B cell (primary cell): Measurements from ENCODE around the gene FRMPD4. TPM values are rescaled to one million over a fixed set of nuclear protein-coding genes. Genes with fewer than 3 reads are reported as not detected.

Experiments used
- ATAC-seq: fragments of 200-7000 bp; cut with Tn5 transposase; one replicate; pipeline ENCODE4 v1.10.0; 2021; ENCODE audit warnings: low read depth, mild to moderate bottlenecking, moderate number of reproducible peaks, moderate library complexity
- CTCF ChIA-PET: fragments of 350-600 bp; sonication (Branson Sonifier 250); formaldehyde crosslinking; loops from one replicate; lab custom pipeline; 2021; ENCODE audit warnings: antibody characterized with exemption, inconsistent platforms; lab: Charles Lee
- POLR2A ChIA-PET: fragments of 350-600 bp; sonication (Branson Sonifier 250); formaldehyde crosslinking; loops from one replicate; lab custom pipeline; 2021; ENCODE audit warnings: antibody characterized with exemption; lab: Charles Lee
- DNase-seq: peaks from one replicate; pipeline ENCODE4 v3.0.0; 2013
- H2AFZ ChIP-seq: 2 replicates; pipeline ENCODE4 v1.6.1; 2012; ENCODE audit warnings: mild to moderate bottlenecking, low read depth, low read length; ENCODE audit not compliant: insufficient read depth, poor library complexity, severe bottlenecking
- H3K27ac ChIP-seq, 2 donors: 1 replicate in 1 of 2; 2 replicates in 1 of 2; pipeline ENCODE4 v1.5.1; 2012 to 2013; ENCODE audit warnings: low read length in 2 of 2, mild to moderate bottlenecking in 2 of 2, moderate library complexity in 1 of 2
- H3K27me3 ChIP-seq, 4 experiments: fragments of 200-600 bp in 1 of 4; sonication (generic) in 1 of 4; replicated peaks in 1 of 4; 1 replicate in 2 of 4; 2 replicates in 2 of 4; pipeline versions ENCODE4 v1.6.1 to v1.7.0; 2013 to 2016; ENCODE audit warnings: low read length in 3 of 4, mild to moderate bottlenecking in 2 of 4, mixed read lengths in 1 of 4, moderate library complexity in 1 of 4; ENCODE audit not compliant: insufficient read depth in 4 of 4, control insufficient read depth in 3 of 4; ENCODE audit errors: control extremely low read depth in 1 of 4
- H3K36me3 ChIP-seq, 2 experiments: replicated peaks in 1 of 2; 1 replicate in 1 of 2; 2 replicates in 1 of 2; pipeline versions ENCODE4 v1.6.1 to v1.7.1; 2013; ENCODE audit warnings: low read length in 1 of 2; ENCODE audit not compliant: insufficient read depth in 2 of 2, control insufficient read depth in 1 of 2; ENCODE audit errors: control extremely low read depth in 1 of 2, extremely low read depth in 1 of 2
- H3K4me1 ChIP-seq, 2 donors: fragments of 200-600 bp in 1 of 2; sonication (generic) in 1 of 2; 1 replicate in 1 of 2; 2 replicates in 1 of 2; pipeline versions ENCODE4 v1.5.1 to v1.6.1; 2013 to 2017; ENCODE audit warnings: low read length in 2 of 2; ENCODE audit not compliant: control insufficient read depth in 2 of 2, insufficient read depth in 2 of 2
- H3K4me2 ChIP-seq: replicated peaks from 2 replicates; pipeline ENCODE3; 2012; ENCODE audit warnings: mild to moderate bottlenecking, low read depth, low read length; ENCODE audit not compliant: poor library complexity, severe bottlenecking
- H3K4me3 ChIP-seq, 5 experiments: fragments of 200-600 bp in 1 of 5; sonication (generic) in 1 of 5; 1 replicate in 3 of 5; 2 replicates in 2 of 5; pipeline versions ENCODE4 v1.5.1 to v1.7.0; 2011 to 2016; ENCODE audit warnings: low read length in 4 of 5, mild to moderate bottlenecking in 4 of 5, low read depth in 2 of 5, control low read depth in 1 of 5, moderate library complexity in 1 of 5; ENCODE audit not compliant: insufficient read depth in 1 of 5; ENCODE audit errors: control extremely low read depth in 1 of 5, extremely low read depth in 1 of 5
- H3K79me2 ChIP-seq: fragments of 200-600 bp; sonication (generic); one replicate; pipeline ENCODE4 v1.6.0; 2016; ENCODE audit warnings: low read length; ENCODE audit not compliant: control insufficient read depth, insufficient read depth
- H3K9ac ChIP-seq: fragments of 200-600 bp; sonication (generic); 2 replicates; pipeline ENCODE4 v1.6.1; 2017; ENCODE audit warnings: mild to moderate bottlenecking, low read length, moderate library complexity
- H3K9me3 ChIP-seq, 3 donors: one replicate each; pipeline versions ENCODE4 v1.6.1 to v1.7.1; 2013; ENCODE audit warnings: low read length in 2 of 3; ENCODE audit not compliant: control insufficient read depth in 2 of 3, insufficient read depth in 1 of 3; ENCODE audit errors: control extremely low read depth in 1 of 3
- H4K20me1 ChIP-seq: 2 replicates; pipeline ENCODE4 v1.6.0; 2012; ENCODE audit warnings: mild to moderate bottlenecking, low read length; ENCODE audit not compliant: insufficient read depth, control insufficient read depth, poor library complexity, severe bottlenecking
- H3K27ac Mint-ChIP-seq: one replicate; pipeline ENCODE4 v1.8.0; 2021; ENCODE audit warnings: mixed read lengths
- H3K27me3 Mint-ChIP-seq: one replicate; pipeline ENCODE4 v1.8.0; 2021; ENCODE audit warnings: mixed read lengths
- H3K4me1 Mint-ChIP-seq: one replicate; pipeline ENCODE4 v1.8.0; 2021; ENCODE audit warnings: mixed read lengths
- H3K4me3 Mint-ChIP-seq: one replicate; pipeline ENCODE4 v1.8.0; 2021; ENCODE audit warnings: mixed read lengths
- H3K9me3 Mint-ChIP-seq: one replicate; pipeline ENCODE4 v1.8.0; 2022; ENCODE audit warnings: mixed read lengths; ENCODE audit not compliant: insufficient read depth
- CTCF ChIP-seq: fragments of 200-600 bp; IDR thresholded peaks from one replicate; pipeline ENCODE4 v1.8.0; 2022; ENCODE audit warnings: antibody characterized with exemption, mild to moderate bottlenecking
- EZH2 ChIP-seq: IDR thresholded peaks from 2 replicates; pipeline ENCODE4 v1.6.1; 2012; ENCODE audit warnings: borderline replicate concordance, low read depth, mild to moderate bottlenecking, moderate library complexity, low read length; ENCODE audit not compliant: insufficient read depth, poor library complexity, severe bottlenecking
- WGBS: methylation state at CpG from one replicate; pipeline ENCODE4 v1.1.5; 2013; ENCODE audit warnings: missing lambda C conversion rate; ENCODE audit not compliant: insufficient coverage; 5-methylcytosine and 5-hydroxymethylcytosine counted together
- intact Hi-C: fragments of 100-400 bp; cut with micrococcal nuclease; formaldehyde crosslinking; loops from one replicate; pipeline ENCODE4 v1.10.0; 2022
- polyA plus RNA-seq: library from polyadenylated mRNA; depleted of rRNA; stranded (reverse); fragments of >200 nt; gene quantifications from 2 replicates; pipeline ENCODE4 v1.2.3, GENCODE V29; 2012
- total RNA-seq, 2 donors: library from RNA; stranded (reverse); fragments of 120-200 nt in 1 of 2; gene quantifications; 1 replicate in 1 of 2; 2 replicates in 1 of 2; pipeline versions ENCODE4 v1.2.3 to v1.2.4, GENCODE V29; 2013 to 2022

FRMPD4 gene
- total and polyA plus RNA-seq, 2 donors (not counting 1 experiment from before 2014, with no cell fraction given) = not detected

GRCh38 chrX:12223650-12224049 is 85.4 kb downstream of the FRMPD4 start:
- no CpG with 5 or more reads among the region's 4 CpGs for WGBS
- Mint-ChIP-seq H3K27me3 (no peaks in the 10 kb centered on the region), H3K27ac (no peak overlapping the region), H3K4me1 (no peaks in the 10 kb centered on the region), H3K4me3 (no peak overlapping the region), H3K9me3 (no peaks in the 10 kb centered on the region)
- Histone ChIP-seq H3K4me3 (no peak overlapping the region), H3K36me3 (no peaks in the 10 kb centered on the region), H3K27me3 (no peaks in the 10 kb centered on the region), H3K9ac (no peak overlapping the region), H2AFZ (no peak overlapping the region), H3K4me1 (no peaks in the 10 kb centered on the region), H3K9me3 (no peaks in the 10 kb centered on the region), H3K79me2 (no peaks in the 10 kb centered on the region), H3K27ac (no peak overlapping the region), H4K20me1 (no peaks in the 10 kb centered on the region), H3K4me2 (no peak overlapping the region)
- ATAC-seq (no peak), DNase-seq (no peak)
- ChIA-PET CTCF (no interaction called here), POLR2A (no interaction called here)
- intact Hi-C loops = no loop called here
- TF ChIP-seq CTCF (no peak), EZH2 (no peak)

- Mint-ChIP-seq H3K4me1 (no peaks in the 10 kb centered on the region), H3K27ac (no peak overlapping the region), H3K9me3 (no peaks in the 10 kb centered on the region), H3K27me3 (no peaks in the 10 kb centered on the region), H3K4me3 (no peak overlapping the region)
- TF ChIP-seq EZH2 (no peak), CTCF (no peak)
- no peaks in the 10 kb centered on the region for H3K36me3 ChIP-seq
- intact Hi-C loops = no loop called here
- no peak overlapping the region for H2AFZ ChIP-seq
- H3K79me2 ChIP-seq = no peaks in the 10 kb centered on the region
- ChIA-PET CTCF (no interaction called here), POLR2A (no interaction called here)
- H3K4me1 ChIP-seq = no peaks in the 10 kb centered on the region
- H3K27me3 ChIP-seq = no peaks in the 10 kb centered on the region
- no peak overlapping the region for H3K4me3 ChIP-seq
- WGBS = no CpG with 5 or more reads among the region's 1 CpG
- H3K27ac ChIP-seq = no peak overlapping the region
- H4K20me1 ChIP-seq = no peaks in the 10 kb centered on the region
- DNase-seq = no peak
- no peak for ATAC-seq
- H3K9ac ChIP-seq = no peak overlapping the region
- no peaks in the 10 kb centered on the region for H3K9me3 ChIP-seq
- no peak overlapping the region for H3K4me2 ChIP-seq
These were observed 86.8 kb downstream of the FRMPD4 start for GRCh38 chrX:12225107-12225506.
